Right atrium auricular region (tissue), 2 donors: ENCODE measurements around the gene PRKCB. TPM values are rescaled to one million over a fixed set of nuclear protein-coding genes. Genes with fewer than 3 reads are reported as not detected.

Experiments used
- DNase-seq: peaks from one replicate; pipeline ENCODE4 v3.0.0-alpha.2; 2019; ENCODE audit warnings: low spot score
- H3K27ac ChIP-seq, 2 donors: fragments of 200-600 bp; sonication (generic); 1 replicate in 1 of 2; 2 replicates in 1 of 2; pipeline ENCODE4 v1.5.1; 2016 to 2019
- H3K27me3 ChIP-seq, 2 donors: fragments of 200-600 bp; sonication (generic); one replicate each; pipeline versions ENCODE4 v1.5.1 to v1.6.0; 2017 to 2019
- H3K36me3 ChIP-seq: fragments of 200-600 bp; sonication (generic); one replicate; pipeline ENCODE4 v1.5.1; 2016
- H3K4me1 ChIP-seq, 2 donors: fragments of 200-600 bp; sonication (generic); one replicate each; pipeline versions ENCODE4 v1.5.1 to v1.6.0; 2017 to 2019
- H3K4me3 ChIP-seq, 2 donors: fragments of 200-600 bp; sonication (generic); 1 replicate in 1 of 2; 2 replicates in 1 of 2; pipeline ENCODE4 v1.5.1; 2017 to 2019; ENCODE audit warnings: mild to moderate bottlenecking in 1 of 2, moderate library complexity in 1 of 2
- H3K9me3 ChIP-seq, 2 donors: fragments of 200-600 bp; sonication (generic); one replicate each; pipeline ENCODE4 v1.5.1; 2019
- total RNA-seq, 2 donors: library from RNA; depleted of rRNA; stranded (reverse); fragments of >200 nt; gene quantifications; one replicate each; pipeline ENCODE4 v1.1.0, GENCODE V29; 2016
- TF ChIP-seq, protein P1 (sequence below), 2 donors: fragments of 200-600 bp; sonication (generic); IDR thresholded peaks; one replicate each; pipeline ENCODE4 v1.5.1; 2019; ENCODE audit warnings: antibody characterized with exemption in 2 of 2

The PRKCB gene
- total RNA-seq, 2 donors from 2014 or later, result 0.93 to 3.1 TPM

DNA sequence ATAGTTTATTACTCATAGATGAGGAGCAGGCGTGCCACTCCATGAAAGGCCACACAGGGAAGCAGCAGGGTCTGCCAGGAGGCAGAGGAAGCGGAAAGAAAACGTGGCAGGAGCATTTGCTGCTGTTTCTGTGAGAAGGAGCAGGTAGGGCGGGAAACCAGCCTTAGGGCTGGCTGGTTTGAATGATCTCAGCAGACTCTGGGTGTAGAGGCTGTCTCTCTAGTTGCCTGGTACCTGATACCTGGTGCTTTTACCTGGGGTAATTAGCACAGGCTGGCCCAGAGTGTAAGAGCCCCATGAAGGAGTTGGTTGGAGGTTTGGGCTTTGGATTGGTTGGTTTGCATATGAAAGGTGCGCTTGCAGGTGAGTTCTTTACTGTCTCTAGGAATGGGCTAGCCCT lies 215.3 kb downstream of the PRKCB start:
- Histone ChIP-seq H3K27me3 (no peaks in the 10 kb centered on the region), H3K9me3 (no peaks in the 10 kb centered on the region), H3K4me1 (no peaks in the 10 kb centered on the region), H3K4me3 (no peak overlapping the region), H3K27ac (no peak overlapping the region), H3K36me3 (no peaks in the 10 kb centered on the region)
- DNase-seq, result no peak
- TF ChIP-seq, protein P1, sequence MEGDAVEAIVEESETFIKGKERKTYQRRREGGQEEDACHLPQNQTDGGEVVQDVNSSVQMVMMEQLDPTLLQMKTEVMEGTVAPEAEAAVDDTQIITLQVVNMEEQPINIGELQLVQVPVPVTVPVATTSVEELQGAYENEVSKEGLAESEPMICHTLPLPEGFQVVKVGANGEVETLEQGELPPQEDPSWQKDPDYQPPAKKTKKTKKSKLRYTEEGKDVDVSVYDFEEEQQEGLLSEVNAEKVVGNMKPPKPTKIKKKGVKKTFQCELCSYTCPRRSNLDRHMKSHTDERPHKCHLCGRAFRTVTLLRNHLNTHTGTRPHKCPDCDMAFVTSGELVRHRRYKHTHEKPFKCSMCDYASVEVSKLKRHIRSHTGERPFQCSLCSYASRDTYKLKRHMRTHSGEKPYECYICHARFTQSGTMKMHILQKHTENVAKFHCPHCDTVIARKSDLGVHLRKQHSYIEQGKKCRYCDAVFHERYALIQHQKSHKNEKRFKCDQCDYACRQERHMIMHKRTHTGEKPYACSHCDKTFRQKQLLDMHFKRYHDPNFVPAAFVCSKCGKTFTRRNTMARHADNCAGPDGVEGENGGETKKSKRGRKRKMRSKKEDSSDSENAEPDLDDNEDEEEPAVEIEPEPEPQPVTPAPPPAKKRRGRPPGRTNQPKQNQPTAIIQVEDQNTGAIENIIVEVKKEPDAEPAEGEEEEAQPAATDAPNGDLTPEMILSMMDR (IDR thresholded peaks at IDR 0.05), result no peak

DNA sequence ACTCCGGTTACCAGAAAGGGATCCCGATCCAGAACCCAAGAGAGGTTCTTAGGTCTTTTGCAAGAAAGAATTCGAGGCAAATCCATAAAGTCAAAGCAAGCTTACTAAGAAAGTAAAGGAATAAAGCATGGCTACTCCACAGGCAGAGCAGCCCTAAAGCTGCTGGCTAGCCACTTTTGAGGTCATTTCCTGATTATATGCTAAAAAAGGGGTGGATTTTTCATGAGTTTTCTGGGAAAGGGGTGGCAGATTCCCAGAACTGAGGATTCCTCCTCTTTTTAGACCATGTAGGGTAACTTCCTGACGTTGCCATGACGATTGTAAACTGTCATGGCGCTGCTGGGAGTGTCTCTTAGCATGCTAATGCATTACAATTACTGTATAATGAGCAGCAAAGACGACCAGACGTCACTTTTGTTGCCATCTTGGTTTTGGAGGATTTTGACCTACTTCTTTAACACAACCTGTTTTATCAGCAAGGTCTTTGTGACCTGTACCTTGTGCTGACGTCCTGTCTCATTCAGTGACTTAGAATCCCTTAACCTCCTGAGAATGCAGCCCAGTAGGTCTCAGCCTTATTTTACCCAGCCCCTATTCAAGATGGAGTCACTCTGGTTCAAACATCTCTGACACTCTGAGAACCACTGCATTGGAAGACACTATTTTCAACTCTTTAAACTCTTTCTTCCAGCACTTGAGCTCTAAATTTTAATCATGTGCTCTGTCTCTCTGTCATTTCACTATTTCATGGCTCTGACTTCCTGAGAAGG lies 216.7 kb downstream of the PRKCB start:
- no peak overlapping the region for H3K4me3 ChIP-seq
- H3K36me3 ChIP-seq, result no peaks in the 10 kb centered on the region
- no peak for DNase-seq
- TF ChIP-seq, protein P1 (IDR thresholded peaks at IDR 0.05), result no peak
- H3K9me3 ChIP-seq, result no peaks in the 10 kb centered on the region
- H3K27me3 ChIP-seq, result no peaks in the 10 kb centered on the region
- H3K4me1 ChIP-seq, result no peaks in the 10 kb centered on the region
- no peak overlapping the region for H3K27ac ChIP-seq

DNA sequence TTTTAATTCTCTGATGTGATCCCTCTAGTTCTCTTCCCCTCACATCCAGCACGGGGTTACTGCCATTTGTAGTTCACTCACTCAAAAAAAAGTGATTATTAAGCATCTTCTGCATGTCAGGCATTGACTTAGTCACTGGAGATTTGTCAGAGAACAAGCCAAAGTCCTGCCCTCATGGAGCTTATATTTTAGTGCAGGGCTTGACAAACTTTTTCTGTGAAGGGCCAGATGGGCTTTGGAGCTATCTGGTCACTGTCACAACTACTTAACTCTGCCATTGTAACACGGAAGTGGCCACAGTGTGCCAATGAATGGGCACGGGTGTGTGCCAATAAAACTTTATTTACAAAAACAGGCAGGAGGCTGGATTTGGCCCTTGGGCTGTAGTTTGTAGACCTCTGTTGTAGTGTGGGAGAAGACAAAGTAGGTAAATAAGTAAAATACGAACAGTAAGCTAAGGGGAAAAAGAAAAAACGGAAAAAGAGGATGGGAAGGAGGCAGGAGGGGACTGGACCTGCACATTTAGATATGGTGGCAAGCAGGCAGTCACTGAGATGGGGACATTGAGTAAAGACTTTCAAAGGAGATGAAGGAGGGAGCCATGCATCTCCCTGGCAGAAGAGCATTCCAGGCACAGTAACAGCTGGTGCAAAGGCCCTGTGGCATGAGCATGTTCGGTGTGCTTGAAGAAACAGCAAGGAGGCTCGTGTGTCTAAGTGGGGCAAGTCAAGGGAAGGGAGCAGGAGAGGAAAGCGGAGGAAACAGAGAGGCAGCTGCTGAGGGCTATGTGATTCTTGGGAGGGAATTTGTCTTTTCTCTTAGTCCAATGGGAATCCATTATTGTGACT lies 217.5 kb downstream of the PRKCB start:
- H3K4me1 ChIP-seq, result no peaks in the 10 kb centered on the region
- TF ChIP-seq, protein P1 (IDR thresholded peaks at IDR 0.05), result no peak
- DNase-seq, result no peak
- H3K27ac ChIP-seq, result no peak overlapping the region
- H3K9me3 ChIP-seq, result no peaks in the 10 kb centered on the region
- H3K4me3 ChIP-seq, result no peak overlapping the region
- no peaks in the 10 kb centered on the region for H3K27me3 ChIP-seq
- no peaks in the 10 kb centered on the region for H3K36me3 ChIP-seq

DNA sequence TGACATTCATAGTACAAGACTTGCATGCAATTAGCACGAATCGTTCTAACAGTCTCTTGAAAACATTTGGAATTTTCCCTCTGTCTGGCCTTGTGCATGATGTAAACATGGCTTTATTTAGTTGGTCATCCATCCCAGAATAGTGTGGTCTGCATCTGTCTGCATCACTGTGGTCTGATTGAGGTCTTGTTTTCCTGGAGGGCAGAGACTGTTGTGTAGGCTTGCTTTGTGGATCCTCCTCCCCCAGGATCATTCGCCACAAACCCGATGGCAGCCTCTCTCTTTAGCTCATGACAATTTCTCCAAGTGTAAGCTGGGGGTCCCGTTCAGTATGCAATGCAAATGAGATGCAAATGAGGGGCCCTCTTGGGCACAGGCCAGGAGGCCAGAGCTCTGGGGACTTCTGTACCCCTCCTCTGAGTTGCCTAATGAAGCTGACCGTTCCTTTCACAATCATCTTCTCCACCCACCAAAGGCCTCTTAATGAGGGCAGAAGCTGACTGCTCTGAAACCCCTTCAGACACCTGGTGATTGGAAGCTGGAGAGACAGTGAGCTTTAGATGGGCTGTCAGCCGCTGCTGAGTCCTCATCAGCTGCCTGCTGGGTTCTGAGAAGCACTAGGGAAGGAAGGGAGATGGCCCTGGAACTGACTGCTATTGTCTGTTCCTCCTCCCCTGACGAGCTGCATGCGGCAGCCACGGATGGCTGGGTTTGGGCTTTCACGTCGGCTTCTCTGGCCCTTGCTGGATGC lies 219.1 kb downstream of the PRKCB start:
- H3K4me3 ChIP-seq, result no peak overlapping the region
- H3K36me3 ChIP-seq, result no peaks in the 10 kb centered on the region
- TF ChIP-seq, protein P1 (IDR thresholded peaks at IDR 0.05), result no peak
- no peaks in the 10 kb centered on the region for H3K9me3 ChIP-seq
- H3K4me1 ChIP-seq, result no peaks in the 10 kb centered on the region
- H3K27me3 ChIP-seq, result no peaks in the 10 kb centered on the region
- H3K27ac ChIP-seq, result no peak overlapping the region
- DNase-seq, result no peak

DNA sequence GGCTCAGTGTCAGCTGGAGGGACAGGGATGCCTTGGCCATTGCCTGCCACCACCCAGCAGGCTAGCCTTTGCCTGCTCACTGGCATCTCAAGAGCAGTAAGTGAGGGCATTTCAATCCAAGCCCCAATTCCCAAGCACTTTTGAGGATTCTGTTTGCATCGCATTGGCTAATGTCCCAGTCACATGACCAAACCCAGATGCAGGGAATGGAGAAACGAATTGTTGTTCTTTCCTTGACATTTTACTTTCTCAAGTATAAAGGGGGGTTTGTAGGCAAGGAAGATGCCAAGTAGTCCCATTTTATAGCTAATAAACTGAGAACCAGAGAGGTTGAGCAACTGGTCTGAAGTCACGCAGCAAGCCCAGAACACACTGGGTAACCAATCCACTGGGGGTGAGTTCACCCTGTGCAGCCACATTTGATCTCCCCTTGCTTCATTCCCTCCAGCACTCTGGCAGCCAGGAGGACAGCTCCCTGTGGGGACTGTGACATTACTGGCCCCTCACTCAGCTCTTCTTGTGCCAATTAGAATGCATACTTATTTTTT lies 226.6 kb downstream of the PRKCB start:
- no peaks in the 10 kb centered on the region for H3K9me3 ChIP-seq
- no peaks in the 10 kb centered on the region for H3K4me1 ChIP-seq
- H3K27me3 ChIP-seq, result no peaks in the 10 kb centered on the region
- peak; percentile 36 for DNase-seq
- TF ChIP-seq, protein P1 (IDR thresholded peaks at IDR 0.05), result no peak
- no peaks in the 10 kb centered on the region for H3K36me3 ChIP-seq
- H3K27ac ChIP-seq, result no peak overlapping the region
- no peak overlapping the region for H3K4me3 ChIP-seq
